ENCODE results near the gene EFCAB11. TPM values are rescaled to one million over a fixed set of nuclear protein-coding genes. Genes with fewer than 3 reads are reported as not detected.

The EFCAB11 gene
- total RNA-seq, 2 experiments from 2014 or later: 0.36 to 0.47 TPM

DNA sequence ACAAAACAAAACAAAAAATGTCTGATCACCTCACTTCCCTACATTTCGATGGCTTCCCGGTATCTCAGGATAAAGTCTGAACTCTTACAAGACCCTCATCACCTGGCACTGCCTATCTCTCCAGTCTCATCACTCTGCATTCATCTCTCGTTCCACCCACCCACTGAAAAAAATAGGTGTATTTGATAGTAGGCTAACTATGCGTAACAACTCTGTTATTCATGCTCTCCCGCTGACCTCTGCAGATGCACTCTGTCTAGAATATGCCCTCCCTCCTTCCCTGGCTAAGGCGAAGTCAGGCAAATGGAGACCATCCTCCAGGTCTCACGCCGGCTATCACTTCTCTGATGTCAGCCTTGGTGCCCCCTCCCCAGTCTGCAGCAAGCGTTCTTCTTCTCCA, 44.9 kb downstream of the EFCAB11 start:
- no peaks in the 10 kb centered on the region for H3K4me1 Mint-ChIP-seq (ENCODE audit: low read depth)
- no peak overlapping the region for H3K27ac ChIP-seq (ENCODE audit: low read depth in 1 of 2, low read length in 2 of 2)
- TF ChIP-seq, protein P1, sequence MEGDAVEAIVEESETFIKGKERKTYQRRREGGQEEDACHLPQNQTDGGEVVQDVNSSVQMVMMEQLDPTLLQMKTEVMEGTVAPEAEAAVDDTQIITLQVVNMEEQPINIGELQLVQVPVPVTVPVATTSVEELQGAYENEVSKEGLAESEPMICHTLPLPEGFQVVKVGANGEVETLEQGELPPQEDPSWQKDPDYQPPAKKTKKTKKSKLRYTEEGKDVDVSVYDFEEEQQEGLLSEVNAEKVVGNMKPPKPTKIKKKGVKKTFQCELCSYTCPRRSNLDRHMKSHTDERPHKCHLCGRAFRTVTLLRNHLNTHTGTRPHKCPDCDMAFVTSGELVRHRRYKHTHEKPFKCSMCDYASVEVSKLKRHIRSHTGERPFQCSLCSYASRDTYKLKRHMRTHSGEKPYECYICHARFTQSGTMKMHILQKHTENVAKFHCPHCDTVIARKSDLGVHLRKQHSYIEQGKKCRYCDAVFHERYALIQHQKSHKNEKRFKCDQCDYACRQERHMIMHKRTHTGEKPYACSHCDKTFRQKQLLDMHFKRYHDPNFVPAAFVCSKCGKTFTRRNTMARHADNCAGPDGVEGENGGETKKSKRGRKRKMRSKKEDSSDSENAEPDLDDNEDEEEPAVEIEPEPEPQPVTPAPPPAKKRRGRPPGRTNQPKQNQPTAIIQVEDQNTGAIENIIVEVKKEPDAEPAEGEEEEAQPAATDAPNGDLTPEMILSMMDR (IDR thresholded peaks at IDR 0.05): no peak
- ChIA-PET CTCF (no interaction called here), POLR2A (no interaction called here)
- no peaks in the 10 kb centered on the region for H3K4me1 ChIP-seq (ENCODE audit: insufficient read depth, low read length)
- no peak for DNase-seq
- H3K4me3 ChIP-seq (ENCODE audit: low read length): no peak overlapping the region
- no peak overlapping the region for H3K4me3 Mint-ChIP-seq
- H3K27ac Mint-ChIP-seq: no peak overlapping the region
- peaks cover 10% of the 10 kb centered on the region for H3K27me3 Mint-ChIP-seq
- no peaks in the 10 kb centered on the region for H3K9me3 Mint-ChIP-seq
- H3K9me3 ChIP-seq (ENCODE audit: control insufficient read depth in 1 of 2, insufficient read depth in 1 of 2, low read length in 2 of 2): no peaks in the 10 kb centered on the region
- no peaks in the 10 kb centered on the region for H3K36me3 Mint-ChIP-seq (ENCODE audit: low read depth)
- intact Hi-C loops (cut with DNase I, micrococcal nuclease): no loop called here
- no peaks in the 10 kb centered on the region for H3K27me3 ChIP-seq (ENCODE audit: control insufficient read depth in 1 of 2, insufficient read depth in 2 of 2, low read length in 2 of 2)
- no peak for ATAC-seq (ENCODE audit: poor library complexity)
- no peaks in the 10 kb centered on the region for H3K36me3 ChIP-seq (ENCODE audit: insufficient read depth, low read length)

DNA sequence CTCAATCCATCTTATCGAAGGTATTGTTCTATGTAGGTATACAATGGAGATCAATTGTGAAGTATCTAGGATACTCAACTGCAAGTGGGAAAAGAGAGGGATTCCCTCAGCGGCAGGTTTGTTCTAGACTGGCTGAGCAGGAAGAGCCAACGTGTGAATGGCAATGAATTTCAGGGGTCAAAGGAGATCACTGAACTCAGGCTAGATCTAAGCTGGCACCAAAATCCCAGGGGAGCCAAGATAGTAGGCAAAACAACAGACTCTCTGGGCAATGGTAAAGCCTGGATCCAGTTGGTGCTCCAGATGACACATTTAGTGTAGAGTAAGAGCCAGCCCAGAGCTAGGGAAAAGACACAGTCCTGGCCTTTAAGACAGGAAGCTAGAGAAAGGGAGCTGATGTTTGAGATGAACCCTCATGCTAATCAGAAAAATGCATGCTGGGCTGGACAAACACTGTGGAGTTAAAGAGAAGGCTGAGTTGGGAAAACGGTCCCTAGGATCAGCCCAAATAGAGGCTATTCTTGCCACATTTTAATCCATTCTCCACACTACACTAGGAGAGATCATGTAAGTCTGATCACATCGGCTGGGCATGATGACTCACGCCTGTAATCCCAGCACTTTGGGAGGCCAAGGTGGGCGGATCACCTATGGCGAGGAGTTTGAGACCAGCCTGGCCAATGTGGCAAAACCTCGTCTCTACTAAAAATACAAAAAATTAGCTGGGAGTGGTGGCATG, 45.6 kb downstream of the EFCAB11 start:
- CTCF ChIA-PET: no interaction called here
- peaks cover 4% of the 10 kb centered on the region for H3K4me1 Mint-ChIP-seq (ENCODE audit: low read depth)
- Histone ChIP-seq H3K27me3 (ENCODE audit: control insufficient read depth in 1 of 2, insufficient read depth in 2 of 2, low read length in 2 of 2) (no peaks in the 10 kb centered on the region), H3K27ac (ENCODE audit: low read depth in 1 of 2, low read length in 2 of 2) (no peak overlapping the region), H3K4me3 (ENCODE audit: low read length) (no peak overlapping the region), H3K36me3 (ENCODE audit: insufficient read depth, low read length) (no peaks in the 10 kb centered on the region), H3K4me1 (ENCODE audit: insufficient read depth, low read length) (no peaks in the 10 kb centered on the region), H3K9me3 (ENCODE audit: control insufficient read depth in 1 of 2, insufficient read depth in 1 of 2, low read length in 2 of 2) (no peaks in the 10 kb centered on the region)
- H3K9me3 Mint-ChIP-seq: no peaks in the 10 kb centered on the region
- no peak overlapping the region for H3K27ac Mint-ChIP-seq
- ATAC-seq (ENCODE audit: poor library complexity): no peak
- H3K36me3 Mint-ChIP-seq (ENCODE audit: low read depth): no peaks in the 10 kb centered on the region
- intact Hi-C loops (cut with DNase I, micrococcal nuclease): no loop called here
- H3K27me3 Mint-ChIP-seq: peaks cover 10% of the 10 kb centered on the region
- no peak overlapping the region for H3K4me3 Mint-ChIP-seq
- TF ChIP-seq, protein P1 (IDR thresholded peaks at IDR 0.05): no peak
- no peak for DNase-seq
- POLR2A ChIA-PET: no interaction called here

DNA sequence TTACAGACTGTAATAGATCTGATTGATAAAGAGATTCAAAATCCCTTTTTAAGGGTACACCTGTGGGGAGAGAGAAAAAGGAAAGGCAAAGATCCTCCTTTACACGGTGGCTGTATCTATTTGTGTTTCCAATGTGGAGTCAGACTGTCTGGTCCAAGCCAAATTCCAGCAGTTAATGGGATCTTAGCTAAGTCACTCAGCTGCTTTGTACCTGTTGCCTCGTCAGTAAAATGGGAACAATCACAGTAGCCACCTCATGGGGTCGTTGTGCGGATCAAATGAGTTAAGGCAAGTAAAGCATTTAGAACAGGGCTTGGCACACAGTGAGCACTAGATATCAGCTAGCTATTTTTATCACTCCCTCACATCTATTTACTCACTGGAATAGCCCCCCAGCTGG, 46.9 kb downstream of the EFCAB11 start:
- DNase-seq (no peak), ATAC-seq (ENCODE audit: poor library complexity) (no peak)
- peaks cover 10% of the 10 kb centered on the region for H3K27me3 Mint-ChIP-seq
- H3K36me3 Mint-ChIP-seq (ENCODE audit: low read depth): no peaks in the 10 kb centered on the region
- intact Hi-C loops (cut with DNase I, micrococcal nuclease): no loop called here
- no peaks in the 10 kb centered on the region for H3K9me3 Mint-ChIP-seq
- H3K9me3 ChIP-seq (ENCODE audit: control insufficient read depth in 1 of 2, insufficient read depth in 1 of 2, low read length in 2 of 2): no peaks in the 10 kb centered on the region
- ChIA-PET CTCF (no interaction called here), POLR2A (interaction anchor here (0.7 kb wide), 1 partner anchor 1220 kb away, joined by 3 read pairs; no protein-coding TSS in a partner anchor)
- H3K4me3 ChIP-seq (ENCODE audit: low read length): no peak overlapping the region
- no peaks in the 10 kb centered on the region for H3K36me3 ChIP-seq (ENCODE audit: insufficient read depth, low read length)
- H3K4me1 ChIP-seq (ENCODE audit: insufficient read depth, low read length): no peaks in the 10 kb centered on the region
- H3K4me1 Mint-ChIP-seq (ENCODE audit: low read depth): peaks cover 16% of the 10 kb centered on the region
- TF ChIP-seq, protein P1 (IDR thresholded peaks at IDR 0.05): no peak
- no peaks in the 10 kb centered on the region for H3K27me3 ChIP-seq (ENCODE audit: control insufficient read depth in 1 of 2, insufficient read depth in 2 of 2, low read length in 2 of 2)
- H3K27ac ChIP-seq (ENCODE audit: low read depth in 1 of 2, low read length in 2 of 2): no peak overlapping the region
- no peak overlapping the region for H3K27ac Mint-ChIP-seq
- no peak overlapping the region for H3K4me3 Mint-ChIP-seq
